Left lung (tissue), 10 donors: ENCODE data around the gene MKNK2. TPM values are rescaled to one million over a fixed set of nuclear protein-coding genes. Genes with fewer than 3 reads are reported as not detected.
"Not testable (repeated sequence)": the region's sequence is repeated elsewhere in the genome, so short reads cannot be mapped to it uniquely, and the experiment has no call there.

ENCODE experiments used
- ATAC-seq: fragments of 200-7000 bp; cut with Tn5 transposase; one replicate; pipeline ENCODE4 v1.9.1; 2020; ENCODE audit warnings: moderate library complexity
- DNase-seq, 4 donors: peaks; one replicate each; pipeline ENCODE4 v3.0.0-alpha.2; 2013 to 2020
- H3K27ac ChIP-seq, 2 donors: fragments of 200-600 bp; sonication (generic) in 1 of 2; one replicate each; pipeline versions ENCODE4 v1.5.0 to v1.8.0; 2020 to 2021
- H3K27me3 ChIP-seq, 2 donors: fragments of 200-600 bp; sonication (generic) in 1 of 2; one replicate each; pipeline versions ENCODE4 v1.5.0 to v1.8.0; 2020 to 2021
- H3K36me3 ChIP-seq, 2 donors: fragments of 200-600 bp; sonication (generic) in 1 of 2; one replicate each; pipeline versions ENCODE4 v1.5.0 to v1.8.0; 2020 to 2021
- H3K4me1 ChIP-seq, 2 donors: fragments of 200-600 bp; one replicate each; pipeline ENCODE4 v1.8.0; 2021
- H3K4me3 ChIP-seq, 2 donors: fragments of 200-600 bp; sonication (generic) in 1 of 2; one replicate each; pipeline versions ENCODE4 v1.5.0 to v1.8.0; 2020 to 2021; ENCODE audit warnings: mild to moderate bottlenecking in 1 of 2
- H3K9me3 ChIP-seq, 2 donors: fragments of 200-600 bp; sonication (generic) in 1 of 2; one replicate each; pipeline versions ENCODE4 v1.5.0 to v1.8.0; 2020 to 2021
- CTCF ChIP-seq, 2 donors: fragments of 200-600 bp; sonication (generic) in 1 of 2; IDR thresholded peaks; one replicate each; pipeline versions ENCODE4 v1.5.0 to v1.8.0; 2021; ENCODE audit warnings: antibody characterized with exemption in 2 of 2
- intact Hi-C, 2 donors: fragments of 100-400 bp; cut with DNase I; formaldehyde crosslinking; loops; one replicate each; pipeline versions ENCODE4 v1.11.2 to v1.14.2; 2022
- polyA plus RNA-seq, 6 donors: library from polyadenylated mRNA; unstranded; fragments of 120-200 nt; gene quantifications; one replicate each; pipeline ENCODE4 v1.2.1, GENCODE V29; 2013; ENCODE audit not compliant: insufficient read length in 6 of 6
- total RNA-seq, 2 donors: library from RNA; stranded (reverse); fragmentation: NEBNext Ultra II Directional; extraction: Animal tissue kit (Norgen Biotek cat#: 25700); gene quantifications; one replicate each; pipeline ENCODE4 v1.2.1, GENCODE V29; 2021
- donor health status: DM: no; HTN: yes; CAD: no.
- donor health status: DM: no; HTN: no; CAD: no.

The MKNK2 gene
- total and polyA plus RNA-seq, 8 donors, result 59.3 to 291 (median 86.1) TPM

- Histone ChIP-seq H3K27me3 (no peaks in the 10 kb centered on the region), H3K9me3 (no peaks in the 10 kb centered on the region), H3K36me3 (peaks cover 0 to 14% of the 10 kb centered on the region in 2 donors), H3K4me1 (peaks cover 22 to 97% of the 10 kb centered on the region in 2 donors), H3K27ac (peak overlapping the region; percentile 91 to 96), H3K4me3 (peak overlapping the region in 1 of 2 donors; percentile 30)
- intact Hi-C loops, result no loop called here
- ATAC-seq (no peak), DNase-seq (no peak)
- TF ChIP-seq CTCF (IDR thresholded peaks at IDR 0.05), result no peak
Measured at GRCh38 chr19:2089727-2090053, 38.6 kb upstream of the MKNK2 start.

GRCh38 chr19:2089001-2089711, 38.1 kb upstream of the MKNK2 start:
- H3K27me3 ChIP-seq, result no peaks in the 10 kb centered on the region
- ATAC-seq (no peak), DNase-seq (no peak)
- H3K4me3 ChIP-seq, result no peak overlapping the region
- H3K4me1 ChIP-seq, result peaks cover 22 to 96% of the 10 kb centered on the region in 2 donors
- peaks cover 0 to 14% of the 10 kb centered on the region in 2 donors for H3K36me3 ChIP-seq
- peak overlapping the region; percentile 91 to 96 for H3K27ac ChIP-seq
- TF ChIP-seq CTCF (IDR thresholded peaks at IDR 0.05), result no peak
- intact Hi-C loops, result no loop called here
- H3K9me3 ChIP-seq, result no peaks in the 10 kb centered on the region

- ATAC-seq (peak; percentile 8), DNase-seq (peak in 1 of 4 donors; percentile 54)
- no peak for TF ChIP-seq CTCF (IDR thresholded peaks at IDR 0.05)
- no peak overlapping the region for H3K4me3 ChIP-seq
- no peaks in the 10 kb centered on the region for H3K27me3 ChIP-seq
- no peaks in the 10 kb centered on the region for H3K9me3 ChIP-seq
- intact Hi-C loops, result no loop called here
- H3K36me3 ChIP-seq, result peaks cover 0 to 13% of the 10 kb centered on the region in 2 donors
- peak overlapping the region; percentile 29 to 96 for H3K27ac ChIP-seq
- peaks cover 22 to 96% of the 10 kb centered on the region in 2 donors for H3K4me1 ChIP-seq
Measured at GRCh38 chr19:2087621-2088100, 36.6 kb upstream of the MKNK2 start.

- peak overlapping the region; percentile 29 to 96 for H3K27ac ChIP-seq
- H3K4me1 ChIP-seq, result peaks cover 22 to 96% of the 10 kb centered on the region in 2 donors
- ATAC-seq, result not testable (repeated sequence)
Measured at GRCh38 chr19:2086695-2087620, 35.9 kb upstream of the MKNK2 start.

GRCh38 chr19:2084993-2085720, 34.1 kb upstream of the MKNK2 start:
- peaks cover 0 to 33% of the 10 kb centered on the region in 2 donors for H3K36me3 ChIP-seq
- peak in 2 of 4 donors; percentile 90 to 94 for DNase-seq
- H3K4me3 ChIP-seq, result peak overlapping the region in 1 of 2 donors; percentile 54
- no peaks in the 10 kb centered on the region for H3K27me3 ChIP-seq
- H3K27ac ChIP-seq, result peak overlapping the region; percentile 82 to 96
- H3K4me1 ChIP-seq, result peaks cover 12 to 96% of the 10 kb centered on the region in 2 donors
- TF ChIP-seq CTCF (IDR thresholded peaks at IDR 0.05), result no peak
- H3K9me3 ChIP-seq, result no peaks in the 10 kb centered on the region
- peak; percentile 59 for ATAC-seq
- intact Hi-C loops, result no loop called here

More at GRCh38 chr19:2086695-2087620, 35.9 kb upstream of the MKNK2 start:
- DNase-seq, H3K27me3 ChIP-seq, intact Hi-C loops, H3K9me3 ChIP-seq, H3K4me3 ChIP-seq: not testable (repeated sequence)
- H3K36me3 ChIP-seq, result peaks cover 0 to 17% of the 10 kb centered on the region in 2 donors
